ENCODE data around the gene ADGRD1.

ADGRD1 gene

GRCh38 chr12:131077931-131078391, 124.3 kb downstream of the ADGRD1 start:
- H3K4me2 ChIP-seq (ENCODE audit: low read length), result no peak overlapping the region
- no peak overlapping the region for H3K4me3 ChIP-seq (ENCODE audit: low read length)
- H3K9me3 ChIP-seq (replicated peaks; ENCODE audit: low read length), result peaks cover 5% of the 10 kb centered on the region
- no peaks in the 10 kb centered on the region for H3K36me3 ChIP-seq (ENCODE audit: insufficient read depth, low read length)
- no peaks in the 10 kb centered on the region for H3K27me3 ChIP-seq (ENCODE audit: control insufficient read depth, insufficient read depth, low read length)
- H3K4me1 ChIP-seq (ENCODE audit: control insufficient read depth, insufficient read depth, low read length), result no peaks in the 10 kb centered on the region
- no peak overlapping the region for H3K9ac ChIP-seq (ENCODE audit: low read depth, low read length)

- H3K36me3 ChIP-seq (ENCODE audit: insufficient read depth, low read length), result no peaks in the 10 kb centered on the region
- H3K9me3 ChIP-seq (replicated peaks; ENCODE audit: low read length), result no peaks in the 10 kb centered on the region
- no peak overlapping the region for H3K9ac ChIP-seq (ENCODE audit: low read depth, low read length)
- H3K4me2 ChIP-seq (ENCODE audit: low read length), result no peak overlapping the region
- H3K4me3 ChIP-seq (ENCODE audit: low read length), result no peak overlapping the region
- no peaks in the 10 kb centered on the region for H3K4me1 ChIP-seq (ENCODE audit: control insufficient read depth, insufficient read depth, low read length)
- no peaks in the 10 kb centered on the region for H3K27me3 ChIP-seq (ENCODE audit: control insufficient read depth, insufficient read depth, low read length)
Measured at GRCh38 chr12:131082290-131083194, 128.8 kb downstream of the ADGRD1 start.

- Histone ChIP-seq H3K27me3 (ENCODE audit: control insufficient read depth, insufficient read depth, low read length) (no peaks in the 10 kb centered on the region), H3K9ac (ENCODE audit: low read depth, low read length) (no peak overlapping the region), H3K36me3 (ENCODE audit: insufficient read depth, low read length) (no peaks in the 10 kb centered on the region), H3K4me3 (ENCODE audit: low read length) (no peak overlapping the region), H3K9me3 (replicated peaks; ENCODE audit: low read length) (peaks cover 4% of the 10 kb centered on the region), H3K4me2 (ENCODE audit: low read length) (no peak overlapping the region), H3K4me1 (ENCODE audit: control insufficient read depth, insufficient read depth, low read length) (no peaks in the 10 kb centered on the region)
Measured at GRCh38 chr12:131084341-131085011, 130.8 kb downstream of the ADGRD1 start.

GRCh38 chr12:131085125-131085815, 131.6 kb downstream of the ADGRD1 start:
- Histone ChIP-seq H3K4me3 (ENCODE audit: low read length) (no peak overlapping the region), H3K9me3 (replicated peaks; ENCODE audit: low read length) (peaks cover 4% of the 10 kb centered on the region), H3K36me3 (ENCODE audit: insufficient read depth, low read length) (no peaks in the 10 kb centered on the region), H3K9ac (ENCODE audit: low read depth, low read length) (no peak overlapping the region), H3K4me2 (ENCODE audit: low read length) (no peak overlapping the region), H3K27me3 (ENCODE audit: control insufficient read depth, insufficient read depth, low read length) (no peaks in the 10 kb centered on the region), H3K4me1 (ENCODE audit: control insufficient read depth, insufficient read depth, low read length) (no peaks in the 10 kb centered on the region)

GRCh38 chr12:131085816-131086591, 132.3 kb downstream of the ADGRD1 start:
- no peaks in the 10 kb centered on the region for H3K27me3 ChIP-seq (ENCODE audit: control insufficient read depth, insufficient read depth, low read length)
- peaks cover 4% of the 10 kb centered on the region for H3K9me3 ChIP-seq (replicated peaks; ENCODE audit: low read length)
- no peak overlapping the region for H3K9ac ChIP-seq (ENCODE audit: low read depth, low read length)

GRCh38 chr12:131087302-131087818, 133.7 kb downstream of the ADGRD1 start:
- Histone ChIP-seq H3K27me3 (ENCODE audit: control insufficient read depth, insufficient read depth, low read length) (no peaks in the 10 kb centered on the region), H3K9me3 (replicated peaks; ENCODE audit: low read length) (peaks cover 4% of the 10 kb centered on the region), H3K9ac (ENCODE audit: low read depth, low read length) (no peak overlapping the region), H3K4me1 (ENCODE audit: control insufficient read depth, insufficient read depth, low read length) (no peaks in the 10 kb centered on the region), H3K4me3 (ENCODE audit: low read length) (no peak overlapping the region), H3K4me2 (ENCODE audit: low read length) (no peak overlapping the region), H3K36me3 (ENCODE audit: insufficient read depth, low read length) (no peaks in the 10 kb centered on the region)

More at GRCh38 chr12:131085816-131086591, 132.3 kb downstream of the ADGRD1 start:
- Histone ChIP-seq H3K4me2 (ENCODE audit: low read length) (no peak overlapping the region), H3K4me3 (ENCODE audit: low read length) (no peak overlapping the region), H3K4me1 (ENCODE audit: control insufficient read depth, insufficient read depth, low read length) (no peaks in the 10 kb centered on the region), H3K36me3 (ENCODE audit: insufficient read depth, low read length) (no peaks in the 10 kb centered on the region)

- no peaks in the 10 kb centered on the region for H3K36me3 ChIP-seq (ENCODE audit: insufficient read depth, low read length)
- no peaks in the 10 kb centered on the region for H3K27me3 ChIP-seq (ENCODE audit: control insufficient read depth, insufficient read depth, low read length)
- no peaks in the 10 kb centered on the region for H3K4me1 ChIP-seq (ENCODE audit: control insufficient read depth, insufficient read depth, low read length)
- H3K4me2 ChIP-seq (ENCODE audit: low read length), result no peak overlapping the region
- peaks cover 4% of the 10 kb centered on the region for H3K9me3 ChIP-seq (replicated peaks; ENCODE audit: low read length)
- no peak overlapping the region for H3K9ac ChIP-seq (ENCODE audit: low read depth, low read length)
- H3K4me3 ChIP-seq (ENCODE audit: low read length), result no peak overlapping the region
Measured at GRCh38 chr12:131087991-131088700, 134.4 kb downstream of the ADGRD1 start.

- Histone ChIP-seq H3K9ac (ENCODE audit: low read depth, low read length) (no peak overlapping the region), H3K27me3 (ENCODE audit: control insufficient read depth, insufficient read depth, low read length) (no peaks in the 10 kb centered on the region), H3K4me1 (ENCODE audit: control insufficient read depth, insufficient read depth, low read length) (no peaks in the 10 kb centered on the region), H3K9me3 (replicated peaks; ENCODE audit: low read length) (peaks cover 4% of the 10 kb centered on the region), H3K36me3 (ENCODE audit: insufficient read depth, low read length) (no peaks in the 10 kb centered on the region), H3K4me3 (ENCODE audit: low read length) (no peak overlapping the region), H3K4me2 (ENCODE audit: low read length) (no peak overlapping the region)
Measured at GRCh38 chr12:131088701-131089530, 135.2 kb downstream of the ADGRD1 start.

GRCh38 chr12:131089531-131090273, 136.0 kb downstream of the ADGRD1 start:
- no peak overlapping the region for H3K4me2 ChIP-seq (ENCODE audit: low read length)
- H3K9ac ChIP-seq (ENCODE audit: low read depth, low read length), result no peak overlapping the region
- no peaks in the 10 kb centered on the region for H3K4me1 ChIP-seq (ENCODE audit: control insufficient read depth, insufficient read depth, low read length)
- no peaks in the 10 kb centered on the region for H3K36me3 ChIP-seq (ENCODE audit: insufficient read depth, low read length)
- H3K4me3 ChIP-seq (ENCODE audit: low read length), result no peak overlapping the region
- peaks cover 4% of the 10 kb centered on the region for H3K9me3 ChIP-seq (replicated peaks; ENCODE audit: low read length)
- H3K27me3 ChIP-seq (ENCODE audit: control insufficient read depth, insufficient read depth, low read length), result no peaks in the 10 kb centered on the region

All from skeletal muscle satellite cell (primary cell).